ENCODE data around the gene CXCL17. TPM values are rescaled to one million over a fixed set of nuclear protein-coding genes. Genes with fewer than 3 reads are reported as not detected.

Gene CXCL17
- total and polyA plus RNA-seq, 2 experiments from 2014 or later = 4.4 to 16.7 TPM

- no peaks in the 10 kb centered on the region for H3K9me3 ChIP-seq (ENCODE audit: low read depth)
- no peak for DNase-seq (ENCODE audit: low spot score)
- WGBS (ENCODE audit: low lambda C conversion rate, missing lambda C conversion rate) = 94% methylated on average over 2 of the region's 2 CpGs
Observed at GRCh38 chr19:42478765-42479311, 36.1 kb upstream of the CXCL17 start.

GRCh38 chr19:42477933-42478332 lies 35.2 kb upstream of the CXCL17 start:
- WGBS (ENCODE audit: low lambda C conversion rate, missing lambda C conversion rate) = 98% methylated on average over 2 of the region's 2 CpGs
- Histone ChIP-seq H3K4me2 (no peak overlapping the region), H3K27me3 (no peaks in the 10 kb centered on the region), H3K9me3 (ENCODE audit: low read depth) (no peaks in the 10 kb centered on the region), H4K20me1 (ENCODE audit: insufficient read depth, poor library complexity, severe bottlenecking) (no peaks in the 10 kb centered on the region), H2AFZ (no peak overlapping the region), H3K36me3 (replicated peaks; ENCODE audit: insufficient read depth, low read depth) (no peaks in the 10 kb centered on the region), H3K9me2 (replicated peaks; ENCODE audit: insufficient read depth) (no peaks in the 10 kb centered on the region), H3K79me2 (no peaks in the 10 kb centered on the region), H3K4me1 (ENCODE audit: insufficient read depth) (peaks cover 7% of the 10 kb centered on the region), H3K4me3 (no peak overlapping the region), H3K27ac (no peak overlapping the region)
- TF ChIP-seq EZH2 (IDR thresholded peaks at IDR 0.05; ENCODE audit: borderline replicate concordance) (no peak), CTCF (IDR thresholded peaks at IDR 0.05; ENCODE audit: poor library complexity) (no peak), EZH2phosphoT487 (IDR thresholded peaks at IDR 0.05; ENCODE audit: low read depth, severe bottlenecking, unreplicated experiment) (no peak)
- DNase-seq (ENCODE audit: low spot score) = no peak

More at GRCh38 chr19:42478765-42479311, 36.1 kb upstream of the CXCL17 start:
- Histone ChIP-seq H3K27me3 (no peaks in the 10 kb centered on the region), H3K4me3 (no peak overlapping the region), H3K27ac (no peak overlapping the region), H3K9me2 (replicated peaks; ENCODE audit: insufficient read depth) (no peaks in the 10 kb centered on the region), H3K36me3 (replicated peaks; ENCODE audit: insufficient read depth, low read depth) (no peaks in the 10 kb centered on the region), H2AFZ (no peak overlapping the region), H3K4me2 (no peak overlapping the region), H4K20me1 (ENCODE audit: insufficient read depth, poor library complexity, severe bottlenecking) (no peaks in the 10 kb centered on the region), H3K4me1 (ENCODE audit: insufficient read depth) (peaks cover 7% of the 10 kb centered on the region), H3K79me2 (no peaks in the 10 kb centered on the region)
- no peak for TF ChIP-seq CTCF (IDR thresholded peaks at IDR 0.05; ENCODE audit: poor library complexity)
- TF ChIP-seq EZH2phosphoT487 (IDR thresholded peaks at IDR 0.05; ENCODE audit: low read depth, severe bottlenecking, unreplicated experiment) = no peak
- no peak for TF ChIP-seq EZH2 (IDR thresholded peaks at IDR 0.05; ENCODE audit: borderline replicate concordance)

- no peaks in the 10 kb centered on the region for H3K9me3 ChIP-seq (ENCODE audit: low read depth)
- peaks cover 7% of the 10 kb centered on the region for H3K4me1 ChIP-seq (ENCODE audit: insufficient read depth)
- H3K4me2 ChIP-seq = no peak overlapping the region
- no peak overlapping the region for H3K4me3 ChIP-seq
- H3K36me3 ChIP-seq (replicated peaks; ENCODE audit: insufficient read depth, low read depth) = no peaks in the 10 kb centered on the region
- TF ChIP-seq CTCF (IDR thresholded peaks at IDR 0.05; ENCODE audit: poor library complexity) (no peak), EZH2phosphoT487 (IDR thresholded peaks at IDR 0.05; ENCODE audit: low read depth, severe bottlenecking, unreplicated experiment) (no peak), EZH2 (IDR thresholded peaks at IDR 0.05; ENCODE audit: borderline replicate concordance) (no peak)
- no peak overlapping the region for H2AFZ ChIP-seq
- no peak overlapping the region for H3K27ac ChIP-seq
- no peaks in the 10 kb centered on the region for H4K20me1 ChIP-seq (ENCODE audit: insufficient read depth, poor library complexity, severe bottlenecking)
- no peaks in the 10 kb centered on the region for H3K79me2 ChIP-seq
- 98% methylated on average over 2 of the region's 2 CpGs for WGBS (ENCODE audit: low lambda C conversion rate, missing lambda C conversion rate)
- no peak for DNase-seq (ENCODE audit: low spot score)
- H3K9me2 ChIP-seq (replicated peaks; ENCODE audit: insufficient read depth) = no peaks in the 10 kb centered on the region
- H3K27me3 ChIP-seq = no peaks in the 10 kb centered on the region
Observed at GRCh38 chr19:42477117-42477516, 34.4 kb upstream of the CXCL17 start.
